ENCODE measurements around the gene NDUFS4. TPM values are rescaled to one million over a fixed set of nuclear protein-coding genes. Genes with fewer than 3 reads are reported as not detected.

Gene NDUFS4
- polyA plus RNA-seq, 1 of the 3 experiments (the other 2 are of a cell fraction): 104 TPM

DNA sequence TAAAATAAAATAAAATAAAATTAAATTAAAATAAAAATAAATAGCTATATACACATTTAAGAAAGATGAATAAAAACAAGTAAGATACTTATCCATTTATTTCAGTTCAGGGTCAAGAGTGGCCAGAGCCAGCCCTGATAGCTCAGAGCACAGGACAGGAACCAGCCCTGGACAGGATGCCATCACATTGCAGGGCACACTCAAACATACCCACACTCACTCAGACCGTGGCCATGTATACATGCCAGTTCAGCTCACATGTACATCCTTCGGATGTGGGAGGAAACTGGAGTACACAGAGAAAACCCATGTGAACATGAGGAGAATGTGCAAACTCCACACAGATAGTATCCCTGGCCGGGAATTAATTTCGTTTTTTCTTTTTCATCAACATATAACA lies 21.8 kb downstream of the NDUFS4 start:
- no peak overlapping the region for H3K27ac ChIP-seq (ENCODE audit: low read depth in 2 of 2, low read length in 1 of 2)
- peaks cover 18% of the 10 kb centered on the region for H4K20me1 ChIP-seq (ENCODE audit: insufficient read depth)
- H3K4me3 ChIP-seq (ENCODE audit: low read depth in 2 of 2, low read length in 1 of 2): no peak overlapping the region
- WGBS (ENCODE audit: low lambda C conversion rate): 93% methylated on average over 4 of the region's 4 CpGs
- no peaks in the 10 kb centered on the region for H3F3A ChIP-seq (replicated peaks; ENCODE audit: insufficient read depth)
- ChIA-PET CTCF (interaction anchor here (1.5 kb wide), 1 partner anchor 14 kb away, joined by 6 read pairs; no protein-coding TSS in a partner anchor), POLR2A (no interaction called here)
- no peaks in the 10 kb centered on the region for H3K27me3 ChIP-seq (ENCODE audit: insufficient read depth)
- no peak for DNase-seq
- no peak overlapping the region for H3K9ac ChIP-seq
- no peak overlapping the region for H3K4me2 ChIP-seq
- H3K9me2 ChIP-seq: no peaks in the 10 kb centered on the region
- H2AFZ ChIP-seq (ENCODE audit: low read depth): no peak overlapping the region
- TF ChIP-seq NFIC (IDR thresholded peaks at IDR 0.05; ENCODE audit: borderline replicate concordance) (no peak), EZH2phosphoT487 (IDR thresholded peaks at IDR 0.05; ENCODE audit: borderline replicate concordance, low read depth) (no peak), SMC3 (IDR thresholded peaks at IDR 0.05; ENCODE audit: low read depth, low read length) (no peak), NRF1 (IDR thresholded peaks at IDR 0.05; ENCODE audit: low read depth, low read length) (no peak), SIN3A (IDR thresholded peaks at IDR 0.05; ENCODE audit: borderline replicate concordance, low read depth, low read length) (no peak), MXI1 (IDR thresholded peaks at IDR 0.05; ENCODE audit: low read depth, low read length) (no peak), RAD21 (IDR thresholded peaks at IDR 0.05; ENCODE audit: low read length) (no peak), GATA2 (CRISPR knock-in tag; IDR thresholded peaks at IDR 0.05) (no peak), TAF1 (IDR thresholded peaks at IDR 0.05; ENCODE audit: borderline replicate concordance, low read depth, low read length) (no peak), FOSL2 (IDR thresholded peaks at IDR 0.05; ENCODE audit: borderline replicate concordance, low read depth) (no peak), RCOR1 (IDR thresholded peaks at IDR 0.05; ENCODE audit: low read length) (no peak), ELF1 (IDR thresholded peaks at IDR 0.05) (no peak), EP300 (IDR thresholded peaks at IDR 0.05; ENCODE audit: borderline replicate concordance in 1 of 2, low read depth in 1 of 2, low read length in 1 of 2) (no peak)
- TF ChIP-seq, protein P1, sequence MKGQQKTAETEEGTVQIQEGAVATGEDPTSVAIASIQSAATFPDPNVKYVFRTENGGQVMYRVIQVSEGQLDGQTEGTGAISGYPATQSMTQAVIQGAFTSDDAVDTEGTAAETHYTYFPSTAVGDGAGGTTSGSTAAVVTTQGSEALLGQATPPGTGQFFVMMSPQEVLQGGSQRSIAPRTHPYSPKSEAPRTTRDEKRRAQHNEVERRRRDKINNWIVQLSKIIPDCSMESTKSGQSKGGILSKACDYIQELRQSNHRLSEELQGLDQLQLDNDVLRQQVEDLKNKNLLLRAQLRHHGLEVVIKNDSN (IDR thresholded peaks at IDR 0.05; ENCODE audit: borderline replicate concordance, low read depth): no peak
- TF ChIP-seq, protein P2, sequence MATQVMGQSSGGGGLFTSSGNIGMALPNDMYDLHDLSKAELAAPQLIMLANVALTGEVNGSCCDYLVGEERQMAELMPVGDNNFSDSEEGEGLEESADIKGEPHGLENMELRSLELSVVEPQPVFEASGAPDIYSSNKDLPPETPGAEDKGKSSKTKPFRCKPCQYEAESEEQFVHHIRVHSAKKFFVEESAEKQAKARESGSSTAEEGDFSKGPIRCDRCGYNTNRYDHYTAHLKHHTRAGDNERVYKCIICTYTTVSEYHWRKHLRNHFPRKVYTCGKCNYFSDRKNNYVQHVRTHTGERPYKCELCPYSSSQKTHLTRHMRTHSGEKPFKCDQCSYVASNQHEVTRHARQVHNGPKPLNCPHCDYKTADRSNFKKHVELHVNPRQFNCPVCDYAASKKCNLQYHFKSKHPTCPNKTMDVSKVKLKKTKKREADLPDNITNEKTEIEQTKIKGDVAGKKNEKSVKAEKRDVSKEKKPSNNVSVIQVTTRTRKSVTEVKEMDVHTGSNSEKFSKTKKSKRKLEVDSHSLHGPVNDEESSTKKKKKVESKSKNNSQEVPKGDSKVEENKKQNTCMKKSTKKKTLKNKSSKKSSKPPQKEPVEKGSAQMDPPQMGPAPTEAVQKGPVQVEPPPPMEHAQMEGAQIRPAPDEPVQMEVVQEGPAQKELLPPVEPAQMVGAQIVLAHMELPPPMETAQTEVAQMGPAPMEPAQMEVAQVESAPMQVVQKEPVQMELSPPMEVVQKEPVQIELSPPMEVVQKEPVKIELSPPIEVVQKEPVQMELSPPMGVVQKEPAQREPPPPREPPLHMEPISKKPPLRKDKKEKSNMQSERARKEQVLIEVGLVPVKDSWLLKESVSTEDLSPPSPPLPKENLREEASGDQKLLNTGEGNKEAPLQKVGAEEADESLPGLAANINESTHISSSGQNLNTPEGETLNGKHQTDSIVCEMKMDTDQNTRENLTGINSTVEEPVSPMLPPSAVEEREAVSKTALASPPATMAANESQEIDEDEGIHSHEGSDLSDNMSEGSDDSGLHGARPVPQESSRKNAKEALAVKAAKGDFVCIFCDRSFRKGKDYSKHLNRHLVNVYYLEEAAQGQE (IDR thresholded peaks at IDR 0.05; ENCODE audit: low read depth, low read length): no peak
- TF ChIP-seq, protein P3, sequence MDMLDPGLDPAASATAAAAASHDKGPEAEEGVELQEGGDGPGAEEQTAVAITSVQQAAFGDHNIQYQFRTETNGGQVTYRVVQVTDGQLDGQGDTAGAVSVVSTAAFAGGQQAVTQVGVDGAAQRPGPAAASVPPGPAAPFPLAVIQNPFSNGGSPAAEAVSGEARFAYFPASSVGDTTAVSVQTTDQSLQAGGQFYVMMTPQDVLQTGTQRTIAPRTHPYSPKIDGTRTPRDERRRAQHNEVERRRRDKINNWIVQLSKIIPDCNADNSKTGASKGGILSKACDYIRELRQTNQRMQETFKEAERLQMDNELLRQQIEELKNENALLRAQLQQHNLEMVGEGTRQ (IDR thresholded peaks at IDR 0.05; ENCODE audit: borderline replicate concordance, low read depth, low read length): no peak
- TF ChIP-seq, protein P4, sequence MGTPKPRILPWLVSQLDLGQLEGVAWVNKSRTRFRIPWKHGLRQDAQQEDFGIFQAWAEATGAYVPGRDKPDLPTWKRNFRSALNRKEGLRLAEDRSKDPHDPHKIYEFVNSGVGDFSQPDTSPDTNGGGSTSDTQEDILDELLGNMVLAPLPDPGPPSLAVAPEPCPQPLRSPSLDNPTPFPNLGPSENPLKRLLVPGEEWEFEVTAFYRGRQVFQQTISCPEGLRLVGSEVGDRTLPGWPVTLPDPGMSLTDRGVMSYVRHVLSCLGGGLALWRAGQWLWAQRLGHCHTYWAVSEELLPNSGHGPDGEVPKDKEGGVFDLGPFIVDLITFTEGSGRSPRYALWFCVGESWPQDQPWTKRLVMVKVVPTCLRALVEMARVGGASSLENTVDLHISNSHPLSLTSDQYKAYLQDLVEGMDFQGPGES (IDR thresholded peaks at IDR 0.05; ENCODE audit: low read depth, low read length): no peak
- TF ChIP-seq, protein P5, sequence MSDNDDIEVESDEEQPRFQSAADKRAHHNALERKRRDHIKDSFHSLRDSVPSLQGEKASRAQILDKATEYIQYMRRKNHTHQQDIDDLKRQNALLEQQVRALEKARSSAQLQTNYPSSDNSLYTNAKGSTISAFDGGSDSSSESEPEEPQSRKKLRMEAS (IDR thresholded peaks at IDR 0.05; ENCODE audit: low read depth): no peak
- H3K36me3 ChIP-seq (replicated peaks in 1 of 2; ENCODE audit: control insufficient read depth in 1 of 2, insufficient read depth in 2 of 2, low read length in 1 of 2): peaks cover 0 to 4% of the 10 kb centered on the region in 2 experiments
- no peaks in the 10 kb centered on the region for H3K4me1 ChIP-seq (ENCODE audit: control insufficient read depth in 1 of 2, insufficient read depth in 2 of 2, low read depth in 1 of 2, low read length in 1 of 2)
- peaks cover 99% of the 10 kb centered on the region for H3K79me2 ChIP-seq (ENCODE audit: insufficient read depth)
- no peaks in the 10 kb centered on the region for H3K9me3 ChIP-seq
